Activated T-cell treated with anti-CD3 and anti-CD28 coated beads, Interleukin-2, amount 50 U/mL, for 4 hours (primary cell): ENCODE measurements around the gene CNNM3. TPM values are rescaled to one million over a fixed set of nuclear protein-coding genes. Genes with fewer than 3 reads are reported as not detected.

Source experiments
- ATAC-seq, 2 donors: fragments of 200-7000 bp; cut with Tn5 transposase; one replicate each; pipeline ENCODE4 v1.10.0; 2021
- DNase-seq: peaks from one replicate; pipeline ENCODE4 v3.0.0-alpha.2; 2020
- H3K27me3 Mint-ChIP-seq: one replicate; pipeline ENCODE4 v1.8.0; 2021; ENCODE audit warnings: low read depth, mixed read lengths
- H3K36me3 Mint-ChIP-seq: one replicate; pipeline ENCODE4 v1.8.0; 2022; ENCODE audit warnings: mixed read lengths; ENCODE audit not compliant: insufficient read depth
- H3K4me1 Mint-ChIP-seq: one replicate; pipeline ENCODE4 v1.8.0; 2021; ENCODE audit warnings: low read depth, mixed read lengths
- H3K4me3 Mint-ChIP-seq: one replicate; pipeline ENCODE4 v1.8.0; 2021; ENCODE audit warnings: mild to moderate bottlenecking, moderate library complexity, mixed read lengths
- H3K9me3 Mint-ChIP-seq: one replicate; pipeline ENCODE4 v1.8.0; 2021; ENCODE audit warnings: mixed read lengths
- total RNA-seq, 3 donors: library from RNA; stranded (reverse); gene quantifications; one replicate each; pipeline ENCODE4 v1.2.1, GENCODE V29; 2021

The CNNM3 gene
- total RNA-seq, 3 donors from 2014 or later: 22.8 to 26.1 (median 24.4) TPM

DNA sequence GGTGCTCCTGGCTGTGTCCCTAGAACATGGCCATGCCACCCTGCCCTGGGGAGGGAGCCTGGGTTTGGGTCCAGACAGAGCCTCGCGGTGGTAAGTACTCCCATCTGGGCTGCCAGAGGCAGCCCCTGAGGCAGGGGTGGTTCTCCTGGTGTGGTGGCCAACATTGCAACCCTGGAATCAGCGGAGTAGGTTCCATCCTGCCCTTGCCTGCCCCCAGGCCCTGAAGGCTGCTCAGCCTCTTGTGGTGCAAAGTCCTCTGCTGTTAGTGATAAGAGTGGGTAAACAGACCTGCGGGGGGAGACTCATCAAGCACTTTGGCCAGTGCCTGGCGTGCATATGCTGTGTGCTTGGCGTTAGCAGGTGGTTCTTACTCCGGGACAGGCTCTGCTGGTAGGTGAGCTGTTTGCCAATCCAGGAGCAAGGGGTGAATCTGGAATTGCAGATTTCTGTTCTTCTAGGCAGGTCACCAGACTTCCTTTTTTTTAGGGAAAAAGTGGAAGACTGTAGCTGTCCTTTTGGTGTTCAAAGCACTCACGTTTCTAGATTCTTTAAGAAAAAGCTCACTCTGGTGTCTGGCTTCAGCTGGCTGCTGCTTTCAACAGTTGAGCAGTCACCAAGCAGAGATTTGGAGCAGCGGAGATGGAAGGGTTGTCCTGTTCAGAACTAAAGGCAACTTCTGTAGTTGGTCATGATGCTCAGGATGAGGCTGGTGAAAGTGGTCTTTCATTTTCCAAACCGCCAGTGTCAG is 3.2 kb downstream of the CNNM3 start:
- H3K36me3 Mint-ChIP-seq: peaks cover 3% of the 10 kb centered on the region
- H3K27me3 Mint-ChIP-seq: no peaks in the 10 kb centered on the region
- DNase-seq (no peak), ATAC-seq (no peak)
- H3K9me3 Mint-ChIP-seq: no peaks in the 10 kb centered on the region
- H3K4me1 Mint-ChIP-seq: peaks cover 53% of the 10 kb centered on the region
- H3K4me3 Mint-ChIP-seq: peak overlapping the region; percentile 84

GRCh38 chr2:96819876-96820511 is 3.9 kb downstream of the CNNM3 start:
- Mint-ChIP-seq H3K27me3 (no peaks in the 10 kb centered on the region), H3K4me1 (peaks cover 52% of the 10 kb centered on the region), H3K36me3 (peaks cover 6% of the 10 kb centered on the region), H3K9me3 (no peaks in the 10 kb centered on the region), H3K4me3 (peak overlapping the region; percentile 47)
- DNase-seq (no peak), ATAC-seq (no peak)

GRCh38 chr2:96821113-96821675 is 5.1 kb downstream of the CNNM3 start:
- no peak overlapping the region for H3K4me3 Mint-ChIP-seq
- no peak for ATAC-seq
- peaks cover 46% of the 10 kb centered on the region for H3K4me1 Mint-ChIP-seq
- no peaks in the 10 kb centered on the region for H3K9me3 Mint-ChIP-seq
- DNase-seq: no peak
- H3K36me3 Mint-ChIP-seq: peaks cover 6% of the 10 kb centered on the region
- H3K27me3 Mint-ChIP-seq: no peaks in the 10 kb centered on the region

GRCh38 chr2:96822786-96823185 is 6.7 kb downstream of the CNNM3 start:
- Mint-ChIP-seq H3K4me3 (no peak overlapping the region), H3K27me3 (no peaks in the 10 kb centered on the region), H3K9me3 (no peaks in the 10 kb centered on the region), H3K36me3 (peaks cover 8% of the 10 kb centered on the region), H3K4me1 (peaks cover 41% of the 10 kb centered on the region)
- DNase-seq (no peak), ATAC-seq (no peak)

GRCh38 chr2:96823198-96823597 is 7.1 kb downstream of the CNNM3 start:
- Mint-ChIP-seq H3K4me1 (peaks cover 36% of the 10 kb centered on the region), H3K36me3 (peaks cover 12% of the 10 kb centered on the region), H3K9me3 (no peaks in the 10 kb centered on the region), H3K4me3 (no peak overlapping the region), H3K27me3 (no peaks in the 10 kb centered on the region)
- no peak for ATAC-seq
- no peak for DNase-seq

DNA sequence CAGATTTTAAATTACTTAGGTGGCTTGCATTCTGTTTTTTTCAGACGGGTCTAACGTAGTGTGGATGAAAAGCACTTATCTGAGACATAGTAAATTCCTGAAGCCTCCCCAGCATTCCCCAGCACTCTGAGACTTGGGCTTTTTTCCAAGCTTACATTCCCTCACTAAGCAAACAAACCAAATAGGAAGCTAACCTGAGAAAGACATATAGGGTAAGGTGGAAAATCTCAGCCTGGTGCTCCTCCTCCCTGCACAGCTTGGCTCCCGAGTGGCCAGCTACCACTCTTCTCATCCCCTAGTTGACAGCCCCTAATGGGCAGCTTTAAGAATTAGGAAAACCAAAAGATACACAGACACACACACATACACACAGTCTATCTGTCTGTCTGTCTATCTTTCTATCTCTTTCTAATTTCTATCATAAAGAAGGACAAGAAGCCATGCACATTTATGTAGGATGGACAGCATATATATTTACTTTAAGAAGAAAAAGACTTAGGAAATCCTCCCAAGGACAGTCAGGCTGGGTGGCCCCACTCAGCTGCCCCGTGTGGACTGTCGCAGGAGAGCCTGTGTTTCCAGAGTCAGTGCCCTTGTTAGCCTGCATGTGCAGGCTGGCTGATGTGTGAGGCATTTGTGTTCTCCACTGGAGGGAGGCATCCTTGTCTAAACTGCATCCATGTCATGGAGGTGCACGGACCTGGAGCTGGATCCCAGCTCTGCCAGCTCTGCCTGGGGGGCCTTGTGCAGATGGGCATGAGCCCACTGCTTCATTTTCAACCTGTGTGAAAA is 8.2 kb downstream of the CNNM3 start:
- no peak overlapping the region for H3K4me3 Mint-ChIP-seq

GRCh38 chr2:96825057-96825456 is 9.0 kb downstream of the CNNM3 start:
- no peak for ATAC-seq
- no peak for DNase-seq
- Mint-ChIP-seq H3K9me3 (no peaks in the 10 kb centered on the region), H3K36me3 (peaks cover 21% of the 10 kb centered on the region), H3K27me3 (no peaks in the 10 kb centered on the region), H3K4me1 (peaks cover 18% of the 10 kb centered on the region), H3K4me3 (no peak overlapping the region)

More for the DNA sequence above, 8.2 kb downstream of the CNNM3 start:
- DNase-seq (no peak), ATAC-seq (peak in 1 of 2 donors; percentile 28)
- Mint-ChIP-seq H3K9me3 (no peaks in the 10 kb centered on the region), H3K36me3 (peaks cover 16% of the 10 kb centered on the region), H3K27me3 (no peaks in the 10 kb centered on the region), H3K4me1 (peaks cover 26% of the 10 kb centered on the region)

DNA sequence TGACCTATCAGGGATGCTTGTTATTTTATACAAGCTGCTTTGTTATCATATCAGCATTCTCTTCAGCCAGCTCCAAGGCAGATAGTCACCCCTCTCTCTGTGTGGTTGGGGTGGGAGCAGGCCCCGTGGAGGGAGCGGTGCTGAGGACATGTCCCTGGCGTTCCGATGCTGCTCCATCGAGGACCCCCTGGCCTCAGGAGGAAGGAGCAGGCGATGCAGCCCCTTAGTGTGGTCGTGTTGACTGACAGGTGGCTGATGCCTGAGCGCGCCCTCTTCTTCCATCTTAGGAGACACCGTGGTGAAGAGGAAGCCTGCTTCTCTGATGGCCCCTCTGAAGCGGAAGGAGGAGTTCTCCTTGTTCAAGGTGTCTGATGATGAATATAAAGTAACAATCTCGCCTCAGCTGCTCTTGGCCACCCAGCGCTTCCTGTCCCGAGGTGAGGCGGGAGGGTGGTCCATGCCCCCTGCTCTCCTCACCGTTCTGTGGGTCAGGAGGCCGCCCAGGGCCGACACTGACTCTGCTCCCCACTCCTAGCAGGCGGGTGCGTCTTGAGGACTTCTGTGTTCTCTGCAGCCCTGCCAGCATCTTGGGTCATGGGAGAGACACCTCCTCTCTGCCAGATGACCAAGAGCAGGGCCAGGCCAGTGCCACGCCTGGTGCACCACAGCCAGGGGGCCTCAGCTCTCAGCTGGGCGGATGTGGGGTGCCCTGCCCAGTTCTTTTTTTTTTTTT is 10.6 kb downstream of the CNNM3 start:
- DNase-seq (no peak), ATAC-seq (no peak)
- H3K4me3 Mint-ChIP-seq: no peak overlapping the region
- H3K4me1 Mint-ChIP-seq: peaks cover 2% of the 10 kb centered on the region
- H3K27me3 Mint-ChIP-seq: no peaks in the 10 kb centered on the region
- H3K36me3 Mint-ChIP-seq: peaks cover 28% of the 10 kb centered on the region
- H3K9me3 Mint-ChIP-seq: no peaks in the 10 kb centered on the region

- no peak for DNase-seq
- no peak overlapping the region for H3K4me3 Mint-ChIP-seq
These were observed 12.4 kb downstream of the CNNM3 start for GRCh38 chr2:96828436-96828835.

GRCh38 chr2:96828874-96829273 is 12.8 kb downstream of the CNNM3 start:
- Mint-ChIP-seq H3K9me3 (no peaks in the 10 kb centered on the region), H3K36me3 (peaks cover 40% of the 10 kb centered on the region), H3K4me3 (no peak overlapping the region), H3K4me1 (no peaks in the 10 kb centered on the region), H3K27me3 (no peaks in the 10 kb centered on the region)
- no peak for ATAC-seq
- no peak for DNase-seq

More at GRCh38 chr2:96828436-96828835, 12.4 kb downstream of the CNNM3 start:
- Mint-ChIP-seq H3K4me1 (no peaks in the 10 kb centered on the region), H3K9me3 (no peaks in the 10 kb centered on the region), H3K36me3 (peaks cover 37% of the 10 kb centered on the region), H3K27me3 (no peaks in the 10 kb centered on the region)
- ATAC-seq: no peak

DNA sequence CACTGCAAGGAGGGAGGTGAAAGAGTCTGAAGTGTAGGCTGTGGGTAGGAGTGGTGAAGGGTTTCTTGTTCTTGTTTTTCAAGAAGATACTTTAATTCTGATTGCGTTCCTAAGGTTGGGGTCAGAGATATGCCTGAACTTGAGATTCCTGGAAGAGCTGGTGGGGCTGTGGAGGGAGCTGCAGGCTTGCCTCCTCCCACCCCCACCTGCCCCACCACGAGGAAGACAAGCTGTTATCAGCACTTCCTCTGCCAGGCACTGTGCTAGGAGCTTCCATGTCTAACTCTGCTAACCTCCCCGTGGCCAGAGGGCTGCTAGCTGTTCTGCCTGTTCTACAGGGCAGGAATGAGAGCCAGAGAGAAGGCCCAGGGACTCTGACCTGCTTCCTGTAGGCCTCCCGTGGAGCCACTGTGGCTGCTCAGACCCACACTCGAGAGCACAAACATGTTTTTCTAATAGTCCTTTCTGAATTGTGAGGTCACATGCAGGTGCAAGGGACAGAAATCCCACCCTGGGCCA is 14.0 kb downstream of the CNNM3 start:
- Mint-ChIP-seq H3K36me3 (peaks cover 39% of the 10 kb centered on the region), H3K4me1 (no peaks in the 10 kb centered on the region), H3K4me3 (no peak overlapping the region), H3K9me3 (no peaks in the 10 kb centered on the region), H3K27me3 (no peaks in the 10 kb centered on the region)
- DNase-seq: no peak
- no peak for ATAC-seq

- Mint-ChIP-seq H3K9me3 (no peaks in the 10 kb centered on the region), H3K4me3 (no peak overlapping the region), H3K4me1 (no peaks in the 10 kb centered on the region), H3K36me3 (peaks cover 40% of the 10 kb centered on the region), H3K27me3 (no peaks in the 10 kb centered on the region)
- ATAC-seq (no peak), DNase-seq (no peak)
These were observed 15.6 kb downstream of the CNNM3 start for GRCh38 chr2:96831679-96832078.

- ATAC-seq: no peak
- Mint-ChIP-seq H3K9me3 (no peaks in the 10 kb centered on the region), H3K4me1 (no peaks in the 10 kb centered on the region), H3K27me3 (no peaks in the 10 kb centered on the region), H3K36me3 (peaks cover 40% of the 10 kb centered on the region), H3K4me3 (no peak overlapping the region)
- DNase-seq: no peak
These were observed 16.3 kb downstream of the CNNM3 start for GRCh38 chr2:96832408-96832753.
